Activated CD8-positive, alpha-beta T cell treated with anti-CD3 and anti-CD28 coated beads for 36 hours (primary cell): ENCODE results near the gene RAB28. TPM values are rescaled to one million over a fixed set of nuclear protein-coding genes. Genes with fewer than 3 reads are reported as not detected.

Source experiments
- ATAC-seq: fragments of 200-7000 bp; cut with Tn5 transposase; one replicate; pipeline ENCODE4 v1.10.0; 2021; ENCODE audit warnings: mild to moderate bottlenecking, moderate library complexity
- CTCF ChIA-PET: fragments of 350-600 bp; sonication (Branson Sonifier 250); formaldehyde crosslinking; loops from one replicate; lab custom pipeline; 2021; ENCODE audit warnings: antibody characterized with exemption; lab: Charles Lee
- POLR2A ChIA-PET: fragments of 350-600 bp; sonication (Branson Sonifier 250); formaldehyde crosslinking; loops from one replicate; lab custom pipeline; 2021; ENCODE audit warnings: antibody characterized with exemption; lab: Charles Lee
- DNase-seq: peaks from one replicate; pipeline ENCODE4 v3.0.0-alpha.2; 2020
- H3K27ac Mint-ChIP-seq: one replicate; pipeline ENCODE4 v1.8.0; 2021; ENCODE audit warnings: mild to moderate bottlenecking, mixed read lengths
- H3K27me3 Mint-ChIP-seq: one replicate; pipeline ENCODE4 v1.8.0; 2021; ENCODE audit warnings: mixed read lengths
- H3K36me3 Mint-ChIP-seq: one replicate; pipeline ENCODE4 v1.8.0; 2021; ENCODE audit warnings: low read depth, mixed read lengths
- H3K4me1 Mint-ChIP-seq: one replicate; pipeline ENCODE4 v1.8.0; 2021; ENCODE audit warnings: low read depth, mixed read lengths
- H3K4me3 Mint-ChIP-seq: one replicate; pipeline ENCODE4 v1.8.0; 2021; ENCODE audit warnings: mild to moderate bottlenecking, moderate library complexity, mixed read lengths
- H3K9me3 Mint-ChIP-seq: one replicate; pipeline ENCODE4 v1.8.0; 2021; ENCODE audit warnings: mixed read lengths
- intact Hi-C: fragments of 100-400 bp; cut with micrococcal nuclease; formaldehyde crosslinking; loops from one replicate; pipeline ENCODE4 v1.10.0; 2022
- total RNA-seq, 2 experiments: library from RNA; stranded (reverse); gene quantifications; one replicate each; pipeline ENCODE4 v1.2.3, GENCODE V29; 2021
- TF ChIP-seq, protein P1 (sequence below): fragments of 200-600 bp; IDR thresholded peaks from one replicate; pipeline ENCODE4 v1.8.0; 2022; ENCODE audit warnings: antibody characterized with exemption, mild to moderate bottlenecking

RAB28 gene
- total RNA-seq, 2 experiments from 2014 or later = 12.5 to 13.1 TPM

DNA sequence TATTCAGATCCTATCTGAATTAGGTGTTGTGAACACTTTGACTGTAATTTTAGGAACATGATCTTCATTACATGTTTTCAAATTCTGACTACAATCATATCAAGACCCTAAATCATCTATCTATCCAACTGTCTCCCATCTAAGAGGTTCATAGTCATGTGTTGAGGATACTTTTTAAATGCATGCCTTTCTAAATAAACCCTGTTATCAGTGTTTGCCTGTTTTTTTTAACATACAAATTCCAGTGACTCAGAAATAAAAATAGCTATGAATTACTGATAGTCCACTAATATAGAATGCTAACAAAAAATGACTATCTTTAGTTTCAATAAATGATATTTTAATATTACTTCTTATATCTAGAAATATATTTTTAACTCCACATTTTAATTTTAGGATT lies 8.0 kb downstream of the RAB28 start:
- Mint-ChIP-seq H3K9me3 (no peaks in the 10 kb centered on the region), H3K4me1 (peaks cover 12% of the 10 kb centered on the region), H3K36me3 (peaks cover 15% of the 10 kb centered on the region), H3K27ac (no peak overlapping the region), H3K4me3 (no peak overlapping the region), H3K27me3 (no peaks in the 10 kb centered on the region)
- no peak for ATAC-seq
- ChIA-PET POLR2A (no interaction called here), CTCF (no interaction called here)
- TF ChIP-seq, protein P1, sequence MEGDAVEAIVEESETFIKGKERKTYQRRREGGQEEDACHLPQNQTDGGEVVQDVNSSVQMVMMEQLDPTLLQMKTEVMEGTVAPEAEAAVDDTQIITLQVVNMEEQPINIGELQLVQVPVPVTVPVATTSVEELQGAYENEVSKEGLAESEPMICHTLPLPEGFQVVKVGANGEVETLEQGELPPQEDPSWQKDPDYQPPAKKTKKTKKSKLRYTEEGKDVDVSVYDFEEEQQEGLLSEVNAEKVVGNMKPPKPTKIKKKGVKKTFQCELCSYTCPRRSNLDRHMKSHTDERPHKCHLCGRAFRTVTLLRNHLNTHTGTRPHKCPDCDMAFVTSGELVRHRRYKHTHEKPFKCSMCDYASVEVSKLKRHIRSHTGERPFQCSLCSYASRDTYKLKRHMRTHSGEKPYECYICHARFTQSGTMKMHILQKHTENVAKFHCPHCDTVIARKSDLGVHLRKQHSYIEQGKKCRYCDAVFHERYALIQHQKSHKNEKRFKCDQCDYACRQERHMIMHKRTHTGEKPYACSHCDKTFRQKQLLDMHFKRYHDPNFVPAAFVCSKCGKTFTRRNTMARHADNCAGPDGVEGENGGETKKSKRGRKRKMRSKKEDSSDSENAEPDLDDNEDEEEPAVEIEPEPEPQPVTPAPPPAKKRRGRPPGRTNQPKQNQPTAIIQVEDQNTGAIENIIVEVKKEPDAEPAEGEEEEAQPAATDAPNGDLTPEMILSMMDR = no peak
- intact Hi-C loops = no loop called here
- no peak for DNase-seq

GRCh38 chr4:13471400-13471799 lies 12.7 kb downstream of the RAB28 start:
- peaks cover 22% of the 10 kb centered on the region for H3K4me1 Mint-ChIP-seq
- POLR2A ChIA-PET = interaction anchor here (1.1 kb wide), 1 partner anchor 117 kb away, joined by 3 read pairs; no protein-coding TSS in a partner anchor

DNA sequence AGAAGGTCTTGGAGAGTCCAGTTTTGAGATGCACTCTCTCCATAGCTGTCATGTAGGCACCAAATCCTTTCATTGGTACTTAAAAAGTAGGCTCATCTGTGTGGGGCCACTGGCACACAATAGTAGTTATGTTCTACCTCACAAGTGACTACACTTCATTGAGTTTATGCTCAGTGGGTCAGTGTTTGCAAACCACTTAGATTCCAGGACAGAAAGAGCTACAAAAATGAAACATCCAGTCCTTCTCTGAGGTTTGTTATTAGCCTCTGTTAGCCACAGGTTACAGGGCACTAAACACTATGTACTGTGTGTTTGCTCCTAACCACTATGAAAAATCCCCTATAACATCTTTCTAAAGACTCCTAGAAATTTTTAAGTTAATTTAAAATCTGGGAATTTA lies 13.8 kb downstream of the RAB28 start:
- intact Hi-C loops = no loop called here
- peaks cover 6% of the 10 kb centered on the region for H3K9me3 Mint-ChIP-seq
- H3K36me3 Mint-ChIP-seq = peaks cover 20% of the 10 kb centered on the region
- TF ChIP-seq, protein P1 = no peak
- ChIA-PET POLR2A (interaction anchor here (0.6 kb wide), 1 partner anchor 43 kb away, joined by 3 read pairs; no protein-coding TSS in a partner anchor), CTCF (no interaction called here)
- DNase-seq = no peak
- H3K4me3 Mint-ChIP-seq = no peak overlapping the region
- H3K27ac Mint-ChIP-seq = no peak overlapping the region
- ATAC-seq = no peak
- H3K4me1 Mint-ChIP-seq = peaks cover 24% of the 10 kb centered on the region
- no peaks in the 10 kb centered on the region for H3K27me3 Mint-ChIP-seq

More at GRCh38 chr4:13471400-13471799, 12.7 kb downstream of the RAB28 start:
- Mint-ChIP-seq H3K9me3 (no peaks in the 10 kb centered on the region), H3K4me3 (no peak overlapping the region), H3K27ac (no peak overlapping the region), H3K36me3 (peaks cover 14% of the 10 kb centered on the region), H3K27me3 (no peaks in the 10 kb centered on the region)
- ATAC-seq (no peak), DNase-seq (no peak)
- CTCF ChIA-PET = no interaction called here
- intact Hi-C loops = no loop called here
- TF ChIP-seq, protein P1 = no peak

DNA sequence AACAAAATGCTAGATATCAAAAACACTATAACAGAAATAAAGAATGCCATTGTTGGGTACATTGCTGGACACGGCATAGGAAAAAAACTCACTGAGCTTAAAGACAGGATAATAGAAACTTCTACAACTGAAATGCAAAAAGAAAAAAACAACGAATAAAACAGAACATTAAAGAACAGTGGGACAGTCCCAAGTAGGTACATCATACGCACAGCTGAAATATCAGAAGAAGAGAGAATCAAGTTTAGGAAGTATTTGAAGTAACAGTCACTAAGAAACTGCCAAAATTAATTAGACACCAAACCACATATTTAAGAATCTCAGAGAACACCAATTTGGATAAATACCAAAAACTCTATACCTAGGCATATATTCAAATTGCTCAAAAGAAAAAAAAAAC lies 19.2 kb downstream of the RAB28 start:
- H3K36me3 Mint-ChIP-seq = peaks cover 29% of the 10 kb centered on the region
- no peak for DNase-seq
- no peaks in the 10 kb centered on the region for H3K27me3 Mint-ChIP-seq
- no peak overlapping the region for H3K27ac Mint-ChIP-seq
- ATAC-seq = no peak
- TF ChIP-seq, protein P1 = no peak
- H3K4me1 Mint-ChIP-seq = peaks cover 40% of the 10 kb centered on the region
- POLR2A ChIA-PET = interaction anchor here (1.8 kb wide), 1 partner anchor 18 kb away, joined by 5 read pairs; no protein-coding TSS in a partner anchor
- intact Hi-C loops = no loop called here
- no peak overlapping the region for H3K4me3 Mint-ChIP-seq
- CTCF ChIA-PET = interaction anchor here (1.0 to 1.7 kb wide), 2 partner anchors 9 to 27 kb away, joined by 3 to 4 read pairs; no protein-coding TSS in a partner anchor
- H3K9me3 Mint-ChIP-seq = peaks cover 6% of the 10 kb centered on the region

DNA sequence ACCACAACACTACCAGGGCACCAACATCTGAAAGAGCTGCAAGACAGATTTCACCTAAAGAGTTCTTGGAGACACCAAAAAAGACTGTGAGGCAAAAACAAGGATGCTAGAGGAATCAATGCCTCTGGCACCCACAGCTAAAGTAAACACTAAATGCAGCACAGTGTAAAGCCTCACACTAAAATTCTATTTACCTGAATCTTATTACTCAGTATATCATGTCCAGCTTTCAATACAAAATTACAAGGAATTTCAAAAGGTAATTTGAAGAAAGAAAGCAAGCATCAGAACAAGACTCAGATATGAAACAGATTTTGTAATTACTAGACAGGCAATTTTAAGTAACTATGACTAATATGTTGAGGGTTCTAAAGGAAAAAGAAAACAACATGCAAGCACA lies 19.6 kb downstream of the RAB28 start:
- H3K27me3 Mint-ChIP-seq = no peaks in the 10 kb centered on the region
- ATAC-seq (no peak), DNase-seq (no peak)
- peaks cover 6% of the 10 kb centered on the region for H3K9me3 Mint-ChIP-seq
- no peak overlapping the region for H3K4me3 Mint-ChIP-seq
- H3K36me3 Mint-ChIP-seq = peaks cover 29% of the 10 kb centered on the region
- TF ChIP-seq, protein P1 = no peak
- ChIA-PET CTCF (interaction anchor here (1.4 to 1.7 kb wide), 2 partner anchors 10 to 33 kb away, joined by 4 to 5 read pairs; no protein-coding TSS in a partner anchor), POLR2A (interaction anchor here (1.8 kb wide), 1 partner anchor 19 kb away, joined by 5 read pairs; no protein-coding TSS in a partner anchor)
- no peak overlapping the region for H3K27ac Mint-ChIP-seq
- intact Hi-C loops = no loop called here
- H3K4me1 Mint-ChIP-seq = peaks cover 40% of the 10 kb centered on the region
